ENCODE data around the gene KLHL3. TPM values are rescaled to one million over a fixed set of nuclear protein-coding genes. Genes with fewer than 3 reads are reported as not detected.

KLHL3 gene
- total RNA-seq, 2 donors from 2014 or later, result 3.1 to 17.2 TPM

GRCh38 chr5:137575211-137575610 is 160.7 kb downstream of the KLHL3 start:
- H3K27ac Mint-ChIP-seq, result no peak overlapping the region
- no peak for ATAC-seq
- no peaks in the 10 kb centered on the region for H3K9me3 Mint-ChIP-seq
- no peaks in the 10 kb centered on the region for H3K36me3 Mint-ChIP-seq
- no peak for DNase-seq (ENCODE audit: low spot score in 2 of 2)

GRCh38 chr5:137573376-137573775 is 162.5 kb downstream of the KLHL3 start:
- no peaks in the 10 kb centered on the region for H3K36me3 Mint-ChIP-seq
- DNase-seq (ENCODE audit: low spot score in 2 of 2) (no peak), ATAC-seq (no peak)
- no peak overlapping the region for H3K27ac Mint-ChIP-seq
- no peaks in the 10 kb centered on the region for H3K9me3 Mint-ChIP-seq

DNA sequence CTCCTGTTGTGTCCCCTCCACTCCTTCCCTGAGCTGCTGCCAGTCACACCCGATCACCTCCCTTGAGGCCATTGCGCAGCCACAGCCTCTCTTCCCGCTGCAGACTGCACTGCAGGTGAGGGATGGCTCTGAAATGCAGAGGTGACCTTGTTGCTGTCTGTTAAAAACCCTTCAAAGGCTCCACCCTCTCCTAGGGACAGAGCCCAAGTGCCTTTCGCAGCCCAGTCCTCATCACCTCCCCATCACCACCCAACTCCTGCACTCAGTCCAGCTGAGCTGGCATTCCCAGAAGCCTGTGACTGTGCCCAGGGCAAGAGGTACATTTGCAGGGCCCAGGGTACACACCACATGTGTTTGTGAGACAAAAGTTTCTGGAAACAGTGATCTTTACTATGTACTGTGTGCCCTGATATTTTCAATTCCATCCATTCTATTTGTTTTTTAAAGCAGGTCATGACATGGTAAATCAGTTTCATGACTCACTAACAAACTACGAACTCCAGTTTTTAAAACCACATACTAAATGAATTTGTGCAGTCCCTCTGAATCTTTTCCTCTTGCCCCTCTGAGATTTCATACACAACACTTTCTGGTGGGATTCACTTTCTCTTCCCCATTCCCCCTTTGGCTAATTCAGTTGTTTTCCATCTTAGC is 163.7 kb downstream of the KLHL3 start:
- DNase-seq (ENCODE audit: low spot score in 2 of 2) (no peak), ATAC-seq (no peak)
- Mint-ChIP-seq H3K36me3 (no peaks in the 10 kb centered on the region), H3K9me3 (no peaks in the 10 kb centered on the region), H3K27ac (no peak overlapping the region)

DNA sequence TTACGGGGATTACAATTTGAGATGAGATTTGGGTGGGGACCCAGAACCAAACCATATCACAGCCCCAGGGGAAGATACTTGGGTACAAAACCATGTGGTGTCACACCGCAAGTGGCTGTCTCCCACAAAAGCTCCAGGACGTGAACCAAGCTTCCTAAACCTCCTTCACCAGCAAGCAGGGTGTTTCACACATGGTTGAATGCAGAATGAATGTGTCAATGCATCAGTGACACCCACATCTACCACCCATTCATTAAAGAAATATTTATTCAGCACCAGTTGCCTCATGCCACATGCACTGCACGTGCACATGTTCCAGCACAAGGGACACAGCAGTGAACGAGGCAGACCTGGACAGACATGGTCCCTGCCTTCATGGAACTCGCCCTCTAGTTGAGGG is 165.8 kb downstream of the KLHL3 start:
- no peak overlapping the region for H3K27ac Mint-ChIP-seq
- ATAC-seq, result no peak

More for the DNA sequence above, 165.8 kb downstream of the KLHL3 start:
- no peak for DNase-seq (ENCODE audit: low spot score in 2 of 2)
- no peaks in the 10 kb centered on the region for H3K36me3 Mint-ChIP-seq
- H3K9me3 Mint-ChIP-seq, result no peaks in the 10 kb centered on the region

Other genes starting within 250 kb of the KLHL3 start
- not detected for gene SPOCK1, start 236.8 kb downstream of the KLHL3 start, total RNA-seq
- gene HNRNPA0, start 18.3 kb upstream of the KLHL3 start, total RNA-seq, result 10 to 100 TPM; 29.0 to 53.9 TPM
- not detected for gene MYOT, start 131.8 kb upstream of the KLHL3 start, total RNA-seq
- under 1 TPM in 1 of 2 donors, not detected in 1; 0.48 TPM for gene PKD2L2, start 153.4 kb upstream of the KLHL3 start, total RNA-seq

All from activated naive CD4-positive, alpha-beta T cell treated with anti-CD3 and anti-CD28 coated beads, Interleukin-2, amount 50 U/mL, for 72 hours (primary cell).